HepG2 (cell line): ENCODE data around the gene FRS2. TPM values are rescaled to one million over a fixed set of nuclear protein-coding genes. Genes with fewer than 3 reads are reported as not detected.

Source experiments
- ATAC-seq: fragments of 200-7000 bp; cut with Tn5 transposase; 3 replicates; pipeline ENCODE4 v1.9.1; 2020; ENCODE audit warnings: mild to moderate bottlenecking, moderate library complexity
- BruUV-seq: library from RNA; stranded (reverse); fragments of 400-500 nt; replicated peaks from 2 replicates; lab custom pipeline; 2021; lab: Mats Ljungman, UMichigan
- CTCF ChIA-PET: fragments of 300-600 bp; formaldehyde crosslinking; extraction: SDS; loops from one replicate; lab custom pipeline; 2021; ENCODE audit warnings: low total read pairs, inconsistent platforms, low intra/inter-chr PET ratio; lab: Yijun Ruan, JAX
- POLR2A ChIA-PET: fragments of 350-600 bp; sonication (Branson Sonifier 250); formaldehyde crosslinking; loops from one replicate; lab custom pipeline; 2020; ENCODE audit warnings: antibody characterized with exemption, inconsistent platforms; lab: Yijun Ruan, JAX
- DNase-seq: peaks from one replicate; pipeline ENCODE4 v3.0.0-alpha.2; 2015; ENCODE audit warnings: low spot score
- FAIRE-seq: peaks from 3 replicates; lab custom pipeline; 2011; peaks lifted over from hg19 to GRCh38; lab: Jason Lieb, UNC
- H2AFZ ChIP-seq: one replicate; pipeline ENCODE4 v1.6.1; 2011; ENCODE audit warnings: low read length, inconsistent platforms
- H3K27ac ChIP-seq: fragments of 300-600 bp; 3 replicates; pipeline ENCODE4 v1.8.0; 2011; ENCODE audit warnings: mixed run types, mild to moderate bottlenecking, mixed read lengths, low read length, inconsistent platforms; ENCODE audit not compliant: insufficient read depth; ENCODE audit errors: extremely low read length
- H3K27me3 ChIP-seq, 2 experiments: fragments of 200-600 bp in 1 of 2; 2 replicates in 1 of 2; 3 replicates in 1 of 2; pipeline versions ENCODE4 v1.6.0 to v1.8.0; 2011; ENCODE audit warnings: low read length in 2 of 2, mild to moderate bottlenecking in 2 of 2, moderate library complexity in 2 of 2, inconsistent platforms in 1 of 2; ENCODE audit not compliant: insufficient read depth in 2 of 2, control insufficient read depth in 1 of 2
- H3K36me3 ChIP-seq, 2 experiments: fragments of 200-600 bp in 1 of 2; replicated peaks in 1 of 2; 2 replicates in 1 of 2; 3 replicates in 1 of 2; pipeline versions ENCODE4 v1.5.1 to v1.8.0; 2011; ENCODE audit warnings: low read length in 2 of 2, inconsistent platforms in 1 of 2; ENCODE audit not compliant: insufficient read depth in 2 of 2, control insufficient read depth in 1 of 2
- H3K4me1 ChIP-seq: 2 replicates; pipeline ENCODE4 v1.5.1; 2012; ENCODE audit warnings: low read length, inconsistent platforms; ENCODE audit not compliant: insufficient read depth
- H3K4me2 ChIP-seq: 2 replicates; pipeline ENCODE4 v1.6.0; 2011; ENCODE audit warnings: low read depth, low read length, inconsistent platforms
- H3K4me3 ChIP-seq, 3 experiments: fragments of 200-600 bp in 1 of 3; sonication (generic), shearing (Covaris generic) in 1 of 3; replicated peaks in 1 of 3; 2 replicates each; pipeline ENCODE4 v1.5.1; 2011 to 2016; ENCODE audit warnings: low read length in 3 of 3, inconsistent platforms in 2 of 3, low read depth in 2 of 3, mild to moderate bottlenecking in 2 of 3, control low read depth in 1 of 3, mixed read lengths in 1 of 3; ENCODE audit not compliant: insufficient read depth in 1 of 3
- H3K79me2 ChIP-seq: one replicate; pipeline ENCODE4 v1.6.1; 2011; ENCODE audit warnings: low read length, inconsistent platforms; ENCODE audit not compliant: insufficient read depth
- H3K9ac ChIP-seq: 2 replicates; pipeline ENCODE4 v1.6.0; 2011; ENCODE audit warnings: mild to moderate bottlenecking, low read depth, low read length, inconsistent platforms; ENCODE audit not compliant: insufficient read depth
- H3K9me3 ChIP-seq: 2 replicates; pipeline ENCODE4 v1.5.1; 2012; ENCODE audit warnings: mild to moderate bottlenecking, low read length
- H4K20me1 ChIP-seq: 2 replicates; pipeline ENCODE4 v1.6.0; 2011; ENCODE audit warnings: inconsistent platforms, mild to moderate bottlenecking, low read length, moderate library complexity; ENCODE audit not compliant: insufficient read depth
- HOXA5 ChIP-seq: sonication (generic); formaldehyde crosslinking; IDR thresholded peaks from 2 replicates; pipeline ENCODE4 v1.4.0; 2020; ENCODE audit warnings: missing genetic modification reagents
- ZNF24 ChIP-seq: fragments of 450-650 bp; IDR thresholded peaks from 2 replicates; pipeline ENCODE4 v1.6.1; 2017; ENCODE audit warnings: antibody characterized with exemption, mild to moderate bottlenecking
- ZNF329 ChIP-seq: sonication (generic); formaldehyde crosslinking; IDR thresholded peaks from 2 replicates; pipeline ENCODE4 v1.9.0; 2021; ENCODE audit warnings: low read depth, mild to moderate bottlenecking, missing genetic modification reagents
- ZNF441 ChIP-seq: sonication (generic); formaldehyde crosslinking; IDR thresholded peaks from 2 replicates; pipeline ENCODE4 v1.7.0; 2021; ENCODE audit warnings: missing genetic modification reagents, borderline replicate concordance
- ZNF576 ChIP-seq: sonication (generic); formaldehyde crosslinking; IDR thresholded peaks from 2 replicates; pipeline ENCODE4 v1.4.0; 2020; ENCODE audit warnings: mild to moderate bottlenecking, missing genetic modification reagents
- WGBS: methylation state at CpG from one replicate; pipeline ENCODE4 v1.1.6; 2017; ENCODE audit warnings: low lambda C conversion rate; 5-methylcytosine and 5-hydroxymethylcytosine counted together
- in situ Hi-C: cut with HindIII; loops from 2 replicates; pipeline ENCODE4 v1.10.0; 2017; ENCODE audit warnings: low pct_unique_long_range_greater_than_20kb; ENCODE audit not compliant: extremely low pct_ligation_motif_present
- intact Hi-C: fragments of 100-400 bp; cut with micrococcal nuclease; formaldehyde crosslinking; loops from one replicate; pipeline ENCODE4 v1.10.0; 2022; ENCODE audit not compliant: unreplicated experiment
- polyA plus RNA-seq, 8 experiments: library from polyadenylated mRNA; depleted of rRNA in 3 of 8; stranded (reverse) in 7 of 8; unstranded in 1 of 8; fragments of >200 nt; fragmentation: Illumina TruSeq in 4 of 8; extraction: Trizol in 4 of 8; gene quantifications; 2 replicates each; pipeline versions ENCODE4 v1.2.1 to v1.2.3, GENCODE V29; 2011 to 2016; ENCODE audit warnings: low read depth in 4 of 8, missing spikeins in 1 of 8, mixed read lengths in 1 of 8; ENCODE audit not compliant: insufficient read depth in 1 of 8
- total RNA-seq, 5 experiments: library from RNA; depleted of rRNA; stranded (reverse); fragments of >200 nt; fragmentation: Illumina TruSeq; extraction: Trizol; gene quantifications; 2 replicates each; pipeline ENCODE4 v1.2.3, GENCODE V29; 2016; ENCODE audit warnings: low read depth in 1 of 5
- TF ChIP-seq, protein P1 (sequence below): sonication (generic); formaldehyde crosslinking; IDR thresholded peaks from 2 replicates; pipeline ENCODE4 v1.4.0; 2020; ENCODE audit warnings: missing genetic modification reagents, mild to moderate bottlenecking, borderline replicate concordance
- TF ChIP-seq, protein P2 (sequence below): sonication (generic); formaldehyde crosslinking; IDR thresholded peaks from 2 replicates; pipeline ENCODE4 v1.8.0; 2022; ENCODE audit warnings: missing genetic modification reagents, mild to moderate bottlenecking, moderate library complexity, borderline replicate concordance

The FRS2 gene
- total and polyA plus RNA-seq, 2 of the 13 experiments (the other 11 are each of a cell fraction or from before 2014, with no cell fraction given), result 8.3 to 16.8 TPM

DNA sequence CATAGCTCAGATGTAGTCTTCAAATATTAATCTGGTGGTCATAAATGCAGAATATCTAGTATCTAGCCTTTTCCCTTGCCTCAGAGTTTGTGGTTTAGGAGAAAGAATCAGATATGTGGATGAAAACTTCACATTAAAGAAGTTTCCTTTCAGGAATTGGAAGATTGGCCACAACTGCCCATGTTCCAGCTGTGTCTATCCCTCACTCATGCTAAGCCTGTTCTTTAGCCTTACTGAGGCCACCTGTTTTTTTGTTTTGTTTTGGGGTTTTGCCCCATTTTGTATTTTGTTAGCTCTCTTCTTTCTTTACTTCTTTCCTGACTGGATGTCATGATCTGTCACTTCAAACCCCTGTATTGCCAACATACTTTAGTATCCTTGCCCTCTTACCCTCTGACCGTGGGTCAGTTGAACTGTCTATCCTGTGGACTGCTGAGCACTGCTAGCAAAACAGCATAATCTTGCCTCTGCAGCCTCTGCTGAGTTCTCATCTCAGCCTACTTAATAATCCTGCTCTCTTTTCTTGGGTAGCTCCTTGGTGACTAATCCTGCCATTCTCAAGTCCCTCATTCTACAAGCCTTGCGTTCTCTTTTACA, 93.1 kb downstream of the FRS2 start:
- Histone ChIP-seq H2AFZ (no peak overlapping the region), H3K4me1 (peaks cover 4% of the 10 kb centered on the region), H3K27me3 (no peaks in the 10 kb centered on the region; a peak in 1 of 5 replicates), H3K9ac (no peak overlapping the region), H3K79me2 (peaks cover 10% of the 10 kb centered on the region), H3K4me2 (no peak overlapping the region), H3K9me3 (no peaks in the 10 kb centered on the region), H4K20me1 (no peaks in the 10 kb centered on the region), H3K4me3 (no peak overlapping the region), H3K36me3 (peaks cover 10 to 24% of the 10 kb centered on the region in 2 experiments), H3K27ac (no peak overlapping the region)
- intact Hi-C loops (no loop called here), in situ Hi-C loops (no loop called here)
- WGBS, result 98% methylated on average over 2 of the region's 2 CpGs
- ChIA-PET CTCF (no interaction called here), POLR2A (no interaction called here)
- no peak for DNase-seq
- FAIRE-seq, result no peak
- BruUV-seq, result no TSS peak
- ATAC-seq, result no peak
- no peak for TF ChIP-seq ZNF329 (CRISPR knock-in tag)
- TF ChIP-seq, protein P1, sequence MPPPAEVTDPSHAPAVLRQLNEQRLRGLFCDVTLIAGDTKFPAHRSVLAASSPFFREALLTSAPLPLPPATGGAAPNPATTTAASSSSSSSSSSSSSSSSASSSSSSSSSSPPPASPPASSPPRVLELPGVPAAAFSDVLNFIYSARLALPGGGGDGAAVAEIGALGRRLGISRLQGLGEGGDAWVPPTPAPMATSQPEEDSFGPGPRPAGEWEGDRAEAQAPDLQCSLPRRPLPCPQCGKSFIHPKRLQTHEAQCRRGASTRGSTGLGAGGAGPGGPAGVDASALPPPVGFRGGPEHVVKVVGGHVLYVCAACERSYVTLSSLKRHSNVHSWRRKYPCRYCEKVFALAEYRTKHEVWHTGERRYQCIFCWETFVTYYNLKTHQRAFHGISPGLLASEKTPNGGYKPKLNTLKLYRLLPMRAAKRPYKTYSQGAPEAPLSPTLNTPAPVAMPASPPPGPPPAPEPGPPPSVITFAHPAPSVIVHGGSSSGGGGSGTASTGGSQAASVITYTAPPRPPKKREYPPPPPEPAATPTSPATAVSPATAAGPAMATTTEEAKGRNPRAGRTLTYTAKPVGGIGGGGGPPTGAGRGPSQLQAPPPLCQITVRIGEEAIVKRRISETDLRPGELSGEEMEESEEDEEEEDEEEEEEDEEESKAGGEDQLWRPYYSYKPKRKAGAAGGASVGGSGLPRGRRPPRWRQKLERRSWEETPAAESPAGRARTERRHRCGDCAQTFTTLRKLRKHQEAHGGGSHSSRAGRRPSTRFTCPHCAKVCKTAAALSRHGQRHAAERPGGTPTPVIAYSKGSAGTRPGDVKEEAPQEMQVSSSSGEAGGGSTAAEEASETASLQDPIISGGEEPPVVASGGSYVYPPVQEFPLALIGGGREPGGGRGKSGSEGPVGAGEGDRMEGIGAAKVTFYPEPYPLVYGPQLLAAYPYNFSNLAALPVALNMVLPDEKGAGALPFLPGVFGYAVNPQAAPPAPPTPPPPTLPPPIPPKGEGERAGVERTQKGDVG, result no peak
- TF ChIP-seq, protein P2, sequence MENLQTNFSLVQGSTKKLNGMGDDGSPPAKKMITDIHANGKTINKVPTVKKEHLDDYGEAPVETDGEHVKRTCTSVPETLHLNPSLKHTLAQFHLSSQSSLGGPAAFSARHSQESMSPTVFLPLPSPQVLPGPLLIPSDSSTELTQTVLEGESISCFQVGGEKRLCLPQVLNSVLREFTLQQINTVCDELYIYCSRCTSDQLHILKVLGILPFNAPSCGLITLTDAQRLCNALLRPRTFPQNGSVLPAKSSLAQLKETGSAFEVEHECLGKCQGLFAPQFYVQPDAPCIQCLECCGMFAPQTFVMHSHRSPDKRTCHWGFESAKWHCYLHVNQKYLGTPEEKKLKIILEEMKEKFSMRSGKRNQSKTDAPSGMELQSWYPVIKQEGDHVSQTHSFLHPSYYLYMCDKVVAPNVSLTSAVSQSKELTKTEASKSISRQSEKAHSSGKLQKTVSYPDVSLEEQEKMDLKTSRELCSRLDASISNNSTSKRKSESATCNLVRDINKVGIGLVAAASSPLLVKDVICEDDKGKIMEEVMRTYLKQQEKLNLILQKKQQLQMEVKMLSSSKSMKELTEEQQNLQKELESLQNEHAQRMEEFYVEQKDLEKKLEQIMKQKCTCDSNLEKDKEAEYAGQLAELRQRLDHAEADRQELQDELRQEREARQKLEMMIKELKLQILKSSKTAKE (CRISPR knock-in tag), result no peak
- no peak for TF ChIP-seq ZNF24
- no peak for TF ChIP-seq HOXA5 (CRISPR knock-in tag)
- no peak for TF ChIP-seq ZNF441 (CRISPR knock-in tag)
- TF ChIP-seq ZNF576 (CRISPR knock-in tag), result no peak
